Neutrophil (primary cell): ENCODE data around the gene PRDM16.

Experiments
- H3K27ac ChIP-seq: fragments of 200-600 bp; sonication (generic); 2 replicates; pipeline ENCODE4 v1.5.1; 2016; ENCODE audit warnings: mild to moderate bottlenecking, moderate library complexity
- H3K27me3 ChIP-seq: fragments of 200-600 bp; sonication (generic); 2 replicates; pipeline ENCODE4 v1.6.0; 2016; ENCODE audit warnings: mild to moderate bottlenecking
- H3K36me3 ChIP-seq: fragments of 200-600 bp; sonication (generic); 2 replicates; pipeline ENCODE4 v1.5.1; 2017
- H3K4me1 ChIP-seq, 2 experiments: fragments of 200-600 bp in 1 of 2; sonication (generic) in 1 of 2; 1 replicate in 1 of 2; 2 replicates in 1 of 2; pipeline versions ENCODE4 v1.5.1 to v1.6.1; 2013 to 2016; ENCODE audit warnings: low read depth in 1 of 2, low read length in 1 of 2, mild to moderate bottlenecking in 1 of 2, moderate library complexity in 1 of 2; ENCODE audit not compliant: control insufficient read depth in 1 of 2, insufficient read depth in 1 of 2
- H3K4me3 ChIP-seq, 2 experiments: fragments of 200-600 bp in 1 of 2; sonication (generic) in 1 of 2; 1 replicate in 1 of 2; 2 replicates in 1 of 2; pipeline ENCODE4 v1.5.1; 2013 to 2016; ENCODE audit warnings: low read depth in 1 of 2, low read length in 1 of 2, mild to moderate bottlenecking in 1 of 2, moderate library complexity in 1 of 2
- H3K9me3 ChIP-seq: fragments of 200-600 bp; sonication (generic); 2 replicates; pipeline ENCODE4 v1.5.1; 2016
- TF ChIP-seq, protein P1 (sequence below): fragments of 200-600 bp; sonication (generic); IDR thresholded peaks from 2 replicates; pipeline ENCODE4 v1.5.1; 2016; ENCODE audit warnings: antibody characterized with exemption

Gene PRDM16

GRCh38 chr1:3215198-3216014 is 146.4 kb downstream of the PRDM16 start:
- TF ChIP-seq, protein P1, sequence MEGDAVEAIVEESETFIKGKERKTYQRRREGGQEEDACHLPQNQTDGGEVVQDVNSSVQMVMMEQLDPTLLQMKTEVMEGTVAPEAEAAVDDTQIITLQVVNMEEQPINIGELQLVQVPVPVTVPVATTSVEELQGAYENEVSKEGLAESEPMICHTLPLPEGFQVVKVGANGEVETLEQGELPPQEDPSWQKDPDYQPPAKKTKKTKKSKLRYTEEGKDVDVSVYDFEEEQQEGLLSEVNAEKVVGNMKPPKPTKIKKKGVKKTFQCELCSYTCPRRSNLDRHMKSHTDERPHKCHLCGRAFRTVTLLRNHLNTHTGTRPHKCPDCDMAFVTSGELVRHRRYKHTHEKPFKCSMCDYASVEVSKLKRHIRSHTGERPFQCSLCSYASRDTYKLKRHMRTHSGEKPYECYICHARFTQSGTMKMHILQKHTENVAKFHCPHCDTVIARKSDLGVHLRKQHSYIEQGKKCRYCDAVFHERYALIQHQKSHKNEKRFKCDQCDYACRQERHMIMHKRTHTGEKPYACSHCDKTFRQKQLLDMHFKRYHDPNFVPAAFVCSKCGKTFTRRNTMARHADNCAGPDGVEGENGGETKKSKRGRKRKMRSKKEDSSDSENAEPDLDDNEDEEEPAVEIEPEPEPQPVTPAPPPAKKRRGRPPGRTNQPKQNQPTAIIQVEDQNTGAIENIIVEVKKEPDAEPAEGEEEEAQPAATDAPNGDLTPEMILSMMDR = no peak
- H3K27me3 ChIP-seq = peaks cover 31% of the 10 kb centered on the region
- H3K27ac ChIP-seq = no peak overlapping the region

GRCh38 chr1:3216015-3216391 is 147.0 kb downstream of the PRDM16 start:
- Histone ChIP-seq H3K4me3 (no peak overlapping the region), H3K9me3 (no peaks in the 10 kb centered on the region), H3K27ac (no peak overlapping the region), H3K27me3 (peaks cover 31% of the 10 kb centered on the region), H3K36me3 (no peaks in the 10 kb centered on the region), H3K4me1 (no peaks in the 10 kb centered on the region)
- TF ChIP-seq, protein P1 = no peak

More at GRCh38 chr1:3215198-3216014, 146.4 kb downstream of the PRDM16 start:
- Histone ChIP-seq H3K36me3 (no peaks in the 10 kb centered on the region), H3K4me3 (no peak overlapping the region), H3K4me1 (no peaks in the 10 kb centered on the region), H3K9me3 (no peaks in the 10 kb centered on the region)

DNA sequence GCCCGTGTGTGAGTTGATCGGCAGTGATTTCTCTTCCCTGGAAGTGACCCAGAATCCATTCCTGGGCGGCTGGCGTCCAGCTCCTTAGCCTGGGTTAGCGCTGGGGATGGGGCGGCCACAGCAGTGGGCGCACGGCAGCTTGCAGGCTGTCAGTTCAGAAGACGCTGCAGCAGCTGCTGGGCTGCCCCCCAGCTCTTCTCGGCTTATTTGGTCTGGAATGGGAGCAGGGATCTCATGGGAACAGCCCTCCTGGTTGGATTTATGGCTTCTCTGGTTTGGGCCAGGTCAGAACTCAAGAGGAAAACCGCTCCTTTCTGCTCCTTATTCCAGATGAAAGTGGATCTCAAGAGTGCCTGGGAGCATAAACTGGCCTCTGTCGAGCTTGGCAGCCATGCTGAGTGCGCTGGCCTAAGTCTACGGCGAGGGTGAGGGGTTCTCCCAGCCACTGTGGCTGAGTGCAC is 148.2 kb downstream of the PRDM16 start:
- peaks cover 35% of the 10 kb centered on the region for H3K27me3 ChIP-seq
- no peaks in the 10 kb centered on the region for H3K36me3 ChIP-seq
- H3K4me3 ChIP-seq = no peak overlapping the region
- H3K4me1 ChIP-seq = no peaks in the 10 kb centered on the region
- H3K27ac ChIP-seq = no peak overlapping the region
- TF ChIP-seq, protein P1 = no peak
- no peaks in the 10 kb centered on the region for H3K9me3 ChIP-seq

GRCh38 chr1:3217979-3218679 is 149.1 kb downstream of the PRDM16 start:
- Histone ChIP-seq H3K9me3 (no peaks in the 10 kb centered on the region), H3K27ac (no peak overlapping the region), H3K4me1 (no peaks in the 10 kb centered on the region), H3K36me3 (no peaks in the 10 kb centered on the region), H3K4me3 (no peak overlapping the region), H3K27me3 (peaks cover 40% of the 10 kb centered on the region)
- TF ChIP-seq, protein P1 = no peak

- Histone ChIP-seq H3K27ac (no peak overlapping the region), H3K27me3 (peaks cover 40% of the 10 kb centered on the region), H3K9me3 (no peaks in the 10 kb centered on the region), H3K4me3 (no peak overlapping the region), H3K36me3 (no peaks in the 10 kb centered on the region), H3K4me1 (no peaks in the 10 kb centered on the region)
- TF ChIP-seq, protein P1 = no peak
Observed at GRCh38 chr1:3219005-3219790, 150.2 kb downstream of the PRDM16 start.
